Retinal pigment epithelial cell (primary cell): ENCODE measurements around the gene GPRC5B.
A peak's percentile ranks its signal among the peaks of the same experiment; 100 is the strongest.

ENCODE experiments used
- DNase-seq: peaks from one replicate; pipeline ENCODE4 v3.0.0-alpha.2; 2010; ENCODE audit warnings: low read depth
- H3K4me3 ChIP-seq: 2 replicates; pipeline ENCODE4 v1.5.1; 2011; ENCODE audit warnings: mild to moderate bottlenecking, low read length, control low read depth, moderate library complexity
- TF ChIP-seq, protein P1 (sequence below): conservative IDR thresholded peaks from 2 replicates; pipeline ENCODE4 v1.5.1; 2011; ENCODE audit warnings: low read depth, low read length, control low read depth, inconsistent platforms

The GPRC5B gene

DNA sequence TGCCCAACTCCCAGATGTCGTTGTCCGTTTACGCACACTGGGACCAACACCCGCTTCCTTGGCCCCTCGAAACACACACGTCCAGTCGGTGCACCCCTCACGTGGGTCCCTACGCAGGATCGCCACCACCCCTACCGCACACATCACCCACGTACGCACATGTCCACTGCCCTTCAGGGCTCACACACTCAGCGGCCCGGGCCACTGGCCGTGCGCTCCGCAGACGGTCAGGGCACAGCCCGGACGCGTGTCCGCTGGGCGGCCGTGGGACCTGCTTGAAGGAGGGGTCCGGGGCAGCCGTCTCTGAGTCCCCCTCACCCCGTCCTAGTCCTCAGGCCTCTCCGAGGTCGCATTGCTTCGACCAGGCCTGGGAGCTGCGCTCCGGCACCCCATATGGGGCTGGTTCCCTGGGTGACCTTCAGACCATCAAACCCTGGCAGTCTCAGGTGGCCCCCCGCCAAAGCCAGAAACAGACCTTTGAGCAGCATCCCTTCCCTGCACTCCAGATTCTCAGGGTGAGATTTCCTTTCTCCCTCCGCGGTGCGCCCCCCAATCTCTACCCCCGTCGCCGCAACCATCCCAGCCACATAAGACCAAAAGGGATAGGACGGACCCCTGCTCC is 914 bp upstream of the GPRC5B start:
- H3K4me3 ChIP-seq: peak overlapping the region; percentile 66
- TF ChIP-seq, protein P1, sequence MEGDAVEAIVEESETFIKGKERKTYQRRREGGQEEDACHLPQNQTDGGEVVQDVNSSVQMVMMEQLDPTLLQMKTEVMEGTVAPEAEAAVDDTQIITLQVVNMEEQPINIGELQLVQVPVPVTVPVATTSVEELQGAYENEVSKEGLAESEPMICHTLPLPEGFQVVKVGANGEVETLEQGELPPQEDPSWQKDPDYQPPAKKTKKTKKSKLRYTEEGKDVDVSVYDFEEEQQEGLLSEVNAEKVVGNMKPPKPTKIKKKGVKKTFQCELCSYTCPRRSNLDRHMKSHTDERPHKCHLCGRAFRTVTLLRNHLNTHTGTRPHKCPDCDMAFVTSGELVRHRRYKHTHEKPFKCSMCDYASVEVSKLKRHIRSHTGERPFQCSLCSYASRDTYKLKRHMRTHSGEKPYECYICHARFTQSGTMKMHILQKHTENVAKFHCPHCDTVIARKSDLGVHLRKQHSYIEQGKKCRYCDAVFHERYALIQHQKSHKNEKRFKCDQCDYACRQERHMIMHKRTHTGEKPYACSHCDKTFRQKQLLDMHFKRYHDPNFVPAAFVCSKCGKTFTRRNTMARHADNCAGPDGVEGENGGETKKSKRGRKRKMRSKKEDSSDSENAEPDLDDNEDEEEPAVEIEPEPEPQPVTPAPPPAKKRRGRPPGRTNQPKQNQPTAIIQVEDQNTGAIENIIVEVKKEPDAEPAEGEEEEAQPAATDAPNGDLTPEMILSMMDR: no peak
- DNase-seq: no peak

- DNase-seq: no peak
- TF ChIP-seq, protein P1: no peak
- H3K4me3 ChIP-seq: peak overlapping the region; percentile 66
These were observed 622 bp downstream of the GPRC5B start for GRCh38 chr16:19883966-19884485.

GRCh38 chr16:19883296-19883965 is 1.2 kb downstream of the GPRC5B start:
- TF ChIP-seq, protein P1: no peak
- DNase-seq: no peak
- peak overlapping the region; percentile 66 for H3K4me3 ChIP-seq

DNA sequence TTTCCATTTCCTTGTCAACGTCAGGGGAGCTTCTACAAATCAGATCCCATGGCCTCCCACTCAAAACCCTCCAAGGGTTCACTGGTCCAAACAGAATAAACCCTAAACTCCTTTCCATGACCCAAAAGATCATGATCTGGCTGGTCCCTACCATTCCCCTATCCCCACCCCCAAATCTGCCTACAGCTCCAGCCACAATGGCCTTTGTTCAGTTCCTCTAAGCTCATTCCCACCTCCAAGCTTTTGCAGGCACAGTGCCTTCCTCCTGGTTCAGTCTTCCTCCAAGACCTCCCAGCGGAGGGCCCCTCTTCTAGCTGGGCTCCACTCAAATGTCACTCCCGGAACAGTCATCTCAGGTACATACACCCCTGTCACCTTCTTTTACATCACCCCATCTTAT is 2.0 kb downstream of the GPRC5B start:
- no peak overlapping the region for H3K4me3 ChIP-seq
- TF ChIP-seq, protein P1: no peak
- DNase-seq: no peak

GRCh38 chr16:19882186-19882585 is 2.5 kb downstream of the GPRC5B start:
- DNase-seq: no peak

GRCh38 chr16:19881783-19882182 is 2.9 kb downstream of the GPRC5B start:
- no peak for DNase-seq
- TF ChIP-seq, protein P1: no peak
- H3K4me3 ChIP-seq: no peak overlapping the region

More at GRCh38 chr16:19882186-19882585, 2.5 kb downstream of the GPRC5B start:
- TF ChIP-seq, protein P1: no peak
- H3K4me3 ChIP-seq: no peak overlapping the region

DNA sequence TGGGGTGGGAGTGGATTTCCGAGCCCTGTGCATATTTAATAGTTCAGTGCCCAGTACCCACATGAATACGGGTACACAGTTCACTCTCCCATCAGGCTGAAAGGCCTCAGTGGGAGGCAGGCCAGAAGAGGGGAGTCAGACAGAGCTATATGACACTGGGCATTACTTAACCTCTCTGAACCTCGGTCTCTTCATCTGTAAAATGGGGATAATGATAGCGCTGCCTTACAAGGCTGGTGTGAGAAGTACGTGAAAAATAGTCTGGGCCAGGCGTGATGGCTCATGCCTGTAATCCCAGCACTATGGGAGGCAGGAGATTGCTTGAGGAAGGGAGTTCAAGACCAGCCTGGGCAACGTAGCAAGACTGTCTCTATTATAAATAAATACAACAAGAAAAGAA is 3.6 kb downstream of the GPRC5B start:
- no peak for DNase-seq

More for the DNA sequence above, 3.6 kb downstream of the GPRC5B start:
- H3K4me3 ChIP-seq: no peak overlapping the region
- TF ChIP-seq, protein P1: no peak
